Skeletal muscle cell (primary cell): ENCODE data around the gene RTKN2.

Experiments used
- DNase-seq: peaks from one replicate; pipeline ENCODE4 v3.0.0-alpha.2; 2010; ENCODE audit warnings: low read depth
- H3K4me3 ChIP-seq: 2 replicates; pipeline ENCODE4 v1.5.1; 2011; ENCODE audit warnings: low read depth, mild to moderate bottlenecking, control low read depth, low read length, moderate library complexity

Gene RTKN2

GRCh38 chr10:62233356-62234076, 35.1 kb downstream of the RTKN2 start:
- no peak for DNase-seq
- H3K4me3 ChIP-seq, result no peak overlapping the region

- no peak overlapping the region for H3K4me3 ChIP-seq
- DNase-seq, result no peak
Observed at GRCh38 chr10:62231805-62232204, 36.8 kb downstream of the RTKN2 start.

- no peak for DNase-seq
- no peak overlapping the region for H3K4me3 ChIP-seq
Observed at GRCh38 chr10:62231371-62231770, 37.3 kb downstream of the RTKN2 start.

GRCh38 chr10:62230344-62231121, 38.1 kb downstream of the RTKN2 start:
- H3K4me3 ChIP-seq, result no peak overlapping the region
- DNase-seq, result no peak

- H3K4me3 ChIP-seq, result no peak overlapping the region
- no peak for DNase-seq
Observed at GRCh38 chr10:62225362-62225761, 43.3 kb downstream of the RTKN2 start.

GRCh38 chr10:62224606-62225005, 44.0 kb downstream of the RTKN2 start:
- DNase-seq, result no peak
- H3K4me3 ChIP-seq, result no peak overlapping the region

GRCh38 chr10:62217683-62218082, 51.0 kb downstream of the RTKN2 start:
- no peak overlapping the region for H3K4me3 ChIP-seq
- DNase-seq, result no peak

- no peak for DNase-seq
- H3K4me3 ChIP-seq, result no peak overlapping the region
Observed at GRCh38 chr10:62214364-62214874, 54.2 kb downstream of the RTKN2 start.

GRCh38 chr10:62205750-62206399, 62.8 kb downstream of the RTKN2 start:
- DNase-seq, result no peak
- H3K4me3 ChIP-seq, result no peak overlapping the region

GRCh38 chr10:62199584-62199983, 69.1 kb downstream of the RTKN2 start:
- DNase-seq, result no peak
- H3K4me3 ChIP-seq, result no peak overlapping the region

GRCh38 chr10:62196528-62196927, 72.1 kb downstream of the RTKN2 start:
- DNase-seq, result no peak
- no peak overlapping the region for H3K4me3 ChIP-seq

- H3K4me3 ChIP-seq, result no peak overlapping the region
Observed at GRCh38 chr10:62195675-62195926, 73.0 kb downstream of the RTKN2 start.

GRCh38 chr10:62194924-62195674, 73.5 kb downstream of the RTKN2 start:
- H3K4me3 ChIP-seq, result no peak overlapping the region
- no peak for DNase-seq

More at GRCh38 chr10:62195675-62195926, 73.0 kb downstream of the RTKN2 start:
- no peak for DNase-seq

- H3K4me3 ChIP-seq, result no peak overlapping the region
- DNase-seq, result no peak
Observed at GRCh38 chr10:62193479-62193878, 75.2 kb downstream of the RTKN2 start.

GRCh38 chr10:62189131-62189530, 79.5 kb downstream of the RTKN2 start:
- no peak overlapping the region for H3K4me3 ChIP-seq
- DNase-seq, result no peak

- no peak overlapping the region for H3K4me3 ChIP-seq
- no peak for DNase-seq
Observed at GRCh38 chr10:62188021-62188616, 80.5 kb downstream of the RTKN2 start.

GRCh38 chr10:62186999-62187675, 81.5 kb downstream of the RTKN2 start:
- no peak overlapping the region for H3K4me3 ChIP-seq
- no peak for DNase-seq

GRCh38 chr10:62185919-62186692, 82.5 kb downstream of the RTKN2 start:
- no peak for DNase-seq
- H3K4me3 ChIP-seq, result no peak overlapping the region
